ENCODE results near the gene HLF. TPM values are rescaled to one million over a fixed set of nuclear protein-coding genes. Genes with fewer than 3 reads are reported as not detected.

HLF gene
- total and polyA plus RNA-seq, 10 of the 15 experiments (the other 5 are each of a cell fraction or from before 2014, with no cell fraction given), result 0.01 to 0.33 (median 0.20) TPM; not detected in 3

DNA sequence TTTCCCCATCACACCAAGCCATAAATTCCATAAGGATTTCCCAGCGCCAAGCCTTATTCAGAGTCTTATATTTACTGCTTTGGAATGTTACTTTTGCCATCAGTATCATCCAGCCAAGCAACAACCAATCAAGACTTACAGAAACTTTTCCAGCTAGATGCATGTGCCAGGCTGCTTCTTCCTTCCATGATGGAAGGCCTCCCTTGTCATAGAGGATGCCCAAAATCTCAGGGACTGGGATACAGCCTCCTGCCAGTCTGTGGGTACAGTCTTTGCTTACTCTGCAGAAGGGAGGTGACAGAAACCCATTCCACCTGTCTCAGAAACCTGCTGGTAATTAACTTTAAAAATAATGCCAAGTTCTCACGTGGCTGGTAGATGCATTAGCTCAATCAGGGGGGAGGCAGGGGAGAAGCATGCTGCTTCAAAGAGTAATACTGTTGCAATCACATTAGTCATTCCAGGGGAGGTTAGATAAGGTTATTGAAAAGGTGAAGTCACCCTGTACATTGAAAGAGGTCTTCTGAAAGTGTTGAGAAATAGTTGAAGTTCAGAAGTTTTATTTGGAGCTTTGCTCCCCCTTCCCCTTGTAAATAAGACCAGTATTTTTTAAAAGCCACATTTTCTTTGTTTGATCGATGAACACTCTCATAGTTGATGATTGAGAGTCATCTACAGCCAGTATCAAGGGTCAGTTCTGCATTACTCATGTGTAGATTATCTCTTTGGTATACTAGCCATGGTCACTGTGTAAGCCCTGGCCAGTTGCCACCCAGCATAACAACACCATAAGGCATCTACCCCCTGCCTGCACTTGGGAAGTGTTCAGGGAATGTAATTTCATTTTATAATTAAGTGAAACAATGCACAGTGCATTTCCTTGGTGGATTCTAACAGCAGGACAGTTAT is 22.2 kb downstream of the HLF start (continued):
- TF ChIP-seq, protein P1, sequence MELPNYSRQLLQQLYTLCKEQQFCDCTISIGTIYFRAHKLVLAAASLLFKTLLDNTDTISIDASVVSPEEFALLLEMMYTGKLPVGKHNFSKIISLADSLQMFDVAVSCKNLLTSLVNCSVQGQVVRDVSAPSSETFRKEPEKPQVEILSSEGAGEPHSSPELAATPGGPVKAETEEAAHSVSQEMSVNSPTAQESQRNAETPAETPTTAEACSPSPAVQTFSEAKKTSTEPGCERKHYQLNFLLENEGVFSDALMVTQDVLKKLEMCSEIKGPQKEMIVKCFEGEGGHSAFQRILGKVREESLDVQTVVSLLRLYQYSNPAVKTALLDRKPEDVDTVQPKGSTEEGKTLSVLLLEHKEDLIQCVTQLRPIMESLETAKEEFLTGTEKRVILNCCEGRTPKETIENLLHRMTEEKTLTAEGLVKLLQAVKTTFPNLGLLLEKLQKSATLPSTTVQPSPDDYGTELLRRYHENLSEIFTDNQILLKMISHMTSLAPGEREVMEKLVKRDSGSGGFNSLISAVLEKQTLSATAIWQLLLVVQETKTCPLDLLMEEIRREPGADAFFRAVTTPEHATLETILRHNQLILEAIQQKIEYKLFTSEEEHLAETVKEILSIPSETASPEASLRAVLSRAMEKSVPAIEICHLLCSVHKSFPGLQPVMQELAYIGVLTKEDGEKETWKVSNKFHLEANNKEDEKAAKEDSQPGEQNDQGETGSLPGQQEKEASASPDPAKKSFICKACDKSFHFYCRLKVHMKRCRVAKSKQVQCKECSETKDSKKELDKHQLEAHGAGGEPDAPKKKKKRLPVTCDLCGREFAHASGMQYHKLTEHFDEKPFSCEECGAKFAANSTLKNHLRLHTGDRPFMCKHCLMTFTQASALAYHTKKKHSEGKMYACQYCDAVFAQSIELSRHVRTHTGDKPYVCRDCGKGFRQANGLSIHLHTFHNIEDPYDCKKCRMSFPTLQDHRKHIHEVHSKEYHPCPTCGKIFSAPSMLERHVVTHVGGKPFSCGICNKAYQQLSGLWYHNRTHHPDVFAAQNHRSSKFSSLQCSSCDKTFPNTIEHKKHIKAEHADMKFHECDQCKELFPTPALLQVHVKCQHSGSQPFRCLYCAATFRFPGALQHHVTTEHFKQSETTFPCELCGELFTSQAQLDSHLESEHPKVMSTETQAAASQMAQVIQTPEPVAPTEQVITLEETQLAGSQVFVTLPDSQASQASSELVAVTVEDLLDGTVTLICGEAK (IDR thresholded peaks at IDR 0.05; ENCODE audit: borderline replicate concordance), result no peak
- no peak for TF ChIP-seq NR2F1 (conservative IDR thresholded peaks at IDR 0.05)
- TF ChIP-seq NFYB (IDR thresholded peaks at IDR 0.05; ENCODE audit: insufficient read depth, low read depth, low read length), result no peak

DNA sequence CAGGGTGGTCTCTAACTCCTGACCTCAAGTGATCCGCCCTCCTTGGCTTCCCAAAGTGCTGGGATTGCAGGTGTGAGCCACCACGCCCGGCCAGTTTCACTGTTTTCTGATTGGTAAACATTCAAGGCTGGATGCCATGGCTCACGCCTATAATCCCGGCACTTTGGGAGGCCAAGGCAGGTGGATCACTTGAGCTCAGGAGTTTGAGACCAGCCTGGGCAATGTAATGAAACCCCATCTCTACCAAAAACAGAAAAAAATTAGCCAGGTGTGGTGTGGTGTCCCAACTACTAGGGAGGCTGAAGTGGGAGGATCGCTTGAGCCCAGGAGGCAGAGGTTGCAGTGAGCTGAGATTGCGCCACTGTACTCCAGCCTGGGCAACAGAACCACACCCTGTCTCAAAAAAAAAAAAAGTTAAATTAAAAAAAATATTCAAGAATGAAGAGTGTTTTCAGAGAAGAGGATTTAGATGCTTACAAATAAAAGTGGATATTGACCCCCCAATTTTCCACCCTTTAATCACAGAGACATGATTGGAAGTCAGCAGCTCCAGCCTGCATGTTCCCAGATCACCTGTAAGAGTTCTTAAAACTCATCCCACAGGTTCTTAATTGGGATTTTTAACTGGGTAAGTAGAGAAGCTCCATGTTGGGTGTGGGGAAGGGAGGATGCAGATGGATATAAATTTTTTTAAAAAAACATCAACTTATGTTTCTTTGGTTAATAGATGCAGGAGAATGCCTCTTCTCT is 23.8 kb downstream of the HLF start:
- 57% methylated on average over 7 of the region's 7 CpGs for WGBS (ENCODE audit: insufficient coverage, insufficient replicate concordance, low lambda C conversion rate, missing lambda C conversion rate)
- ChIA-PET RAD21 (ENCODE audit: unreplicated experiment) (no interaction called here), CTCF (interaction anchor here (0.7 to 2.8 kb wide), 4 partner anchors 8 to 295 kb away, joined by 3 to 14 read pairs (median 3); no protein-coding TSS in a partner anchor), POLR2A (no interaction called here), SMC1A (ENCODE audit: uncharacterized antibody, unreplicated experiment) (interaction anchor here (0.9 kb wide), 1 partner anchor 295 kb away, joined by 3 read pairs; no protein-coding TSS in a partner anchor)
- no peak overlapping the region for H3K27ac ChIP-seq (ENCODE audit: control insufficient read depth, insufficient read depth)
- H3K79me2 ChIP-seq (ENCODE audit: control insufficient read depth, insufficient read depth, low read length), result no peaks in the 10 kb centered on the region
- H2AFZ ChIP-seq (ENCODE audit: control insufficient read depth, low read depth, low read length), result no peak overlapping the region
- no peak for DNase-seq (ENCODE audit: low read depth, low spot score)
- ATAC-seq, result no peak
- no peak for FAIRE-seq
- no TSS peak for BruUV-seq (replicated peaks)
- intact Hi-C loops (cut with micrococcal nuclease; ENCODE audit: unreplicated experiment) (no loop called here), in situ Hi-C loops (cut with MboI) (no loop called here)
- no peak overlapping the region for H3K4me3 ChIP-seq
- H3K27me3 ChIP-seq (replicated peaks in 1 of 2; ENCODE audit: control insufficient read depth in 2 of 2, insufficient read depth in 2 of 2, low read length in 1 of 2), result no peaks in the 10 kb centered on the region; a peak in 1 of 4 replicates
- H3K4me1 ChIP-seq (ENCODE audit: control insufficient read depth, insufficient read depth, low read length), result no peaks in the 10 kb centered on the region
- no peaks in the 10 kb centered on the region for H4K20me1 ChIP-seq (ENCODE audit: control insufficient read depth, insufficient read depth)
- H3K36me3 ChIP-seq (ENCODE audit: control insufficient read depth in 2 of 2, insufficient read depth in 2 of 2, low read length in 1 of 2), result no peaks in the 10 kb centered on the region
- no peaks in the 10 kb centered on the region for H3K9me3 ChIP-seq (replicated peaks; ENCODE audit: control insufficient read depth, insufficient read depth, low read length)
- H3K9ac ChIP-seq (ENCODE audit: control insufficient read depth, insufficient read depth, low read length), result no peak overlapping the region
- H3K4me2 ChIP-seq (ENCODE audit: control insufficient read depth, insufficient read depth), result no peak overlapping the region
- TF ChIP-seq, protein P2, sequence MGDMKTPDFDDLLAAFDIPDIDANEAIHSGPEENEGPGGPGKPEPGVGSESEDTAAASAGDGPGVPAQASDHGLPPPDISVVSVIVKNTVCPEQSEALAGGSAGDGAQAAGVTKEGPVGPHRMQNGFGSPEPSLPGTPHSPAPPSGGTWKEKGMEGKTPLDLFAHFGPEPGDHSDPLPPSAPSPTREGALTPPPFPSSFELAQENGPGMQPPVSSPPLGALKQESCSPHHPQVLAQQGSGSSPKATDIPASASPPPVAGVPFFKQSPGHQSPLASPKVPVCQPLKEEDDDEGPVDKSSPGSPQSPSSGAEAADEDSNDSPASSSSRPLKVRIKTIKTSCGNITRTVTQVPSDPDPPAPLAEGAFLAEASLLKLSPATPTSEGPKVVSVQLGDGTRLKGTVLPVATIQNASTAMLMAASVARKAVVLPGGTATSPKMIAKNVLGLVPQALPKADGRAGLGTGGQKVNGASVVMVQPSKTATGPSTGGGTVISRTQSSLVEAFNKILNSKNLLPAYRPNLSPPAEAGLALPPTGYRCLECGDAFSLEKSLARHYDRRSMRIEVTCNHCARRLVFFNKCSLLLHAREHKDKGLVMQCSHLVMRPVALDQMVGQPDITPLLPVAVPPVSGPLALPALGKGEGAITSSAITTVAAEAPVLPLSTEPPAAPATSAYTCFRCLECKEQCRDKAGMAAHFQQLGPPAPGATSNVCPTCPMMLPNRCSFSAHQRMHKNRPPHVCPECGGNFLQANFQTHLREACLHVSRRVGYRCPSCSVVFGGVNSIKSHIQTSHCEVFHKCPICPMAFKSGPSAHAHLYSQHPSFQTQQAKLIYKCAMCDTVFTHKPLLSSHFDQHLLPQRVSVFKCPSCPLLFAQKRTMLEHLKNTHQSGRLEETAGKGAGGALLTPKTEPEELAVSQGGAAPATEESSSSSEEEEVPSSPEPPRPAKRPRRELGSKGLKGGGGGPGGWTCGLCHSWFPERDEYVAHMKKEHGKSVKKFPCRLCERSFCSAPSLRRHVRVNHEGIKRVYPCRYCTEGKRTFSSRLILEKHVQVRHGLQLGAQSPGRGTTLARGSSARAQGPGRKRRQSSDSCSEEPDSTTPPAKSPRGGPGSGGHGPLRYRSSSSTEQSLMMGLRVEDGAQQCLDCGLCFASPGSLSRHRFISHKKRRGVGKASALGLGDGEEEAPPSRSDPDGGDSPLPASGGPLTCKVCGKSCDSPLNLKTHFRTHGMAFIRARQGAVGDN (IDR thresholded peaks at IDR 0.05), result no peak
- no peak for TF ChIP-seq RAD51 (IDR thresholded peaks at IDR 0.05)
- TF ChIP-seq EED (IDR thresholded peaks at IDR 0.05; ENCODE audit: low read depth), result no peak
- TF ChIP-seq, protein P3, sequence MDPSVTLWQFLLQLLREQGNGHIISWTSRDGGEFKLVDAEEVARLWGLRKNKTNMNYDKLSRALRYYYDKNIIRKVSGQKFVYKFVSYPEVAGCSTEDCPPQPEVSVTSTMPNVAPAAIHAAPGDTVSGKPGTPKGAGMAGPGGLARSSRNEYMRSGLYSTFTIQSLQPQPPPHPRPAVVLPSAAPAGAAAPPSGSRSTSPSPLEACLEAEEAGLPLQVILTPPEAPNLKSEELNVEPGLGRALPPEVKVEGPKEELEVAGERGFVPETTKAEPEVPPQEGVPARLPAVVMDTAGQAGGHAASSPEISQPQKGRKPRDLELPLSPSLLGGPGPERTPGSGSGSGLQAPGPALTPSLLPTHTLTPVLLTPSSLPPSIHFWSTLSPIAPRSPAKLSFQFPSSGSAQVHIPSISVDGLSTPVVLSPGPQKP (IDR thresholded peaks at IDR 0.05; ENCODE audit: low read depth, low read length), result no peak
- no peak for TF ChIP-seq SMAD5 (IDR thresholded peaks at IDR 0.05; ENCODE audit: low read depth)
- no peak for TF ChIP-seq ZNF217 (IDR thresholded peaks at IDR 0.05)
- TF ChIP-seq MTA2 (IDR thresholded peaks at IDR 0.05; ENCODE audit: low read depth), result no peak

Data from GM12878 (cell line).